K562 (cell line): ENCODE data around the gene SMG9. TPM values are rescaled to one million over a fixed set of nuclear protein-coding genes. Genes with fewer than 3 reads are reported as not detected.

ENCODE experiments used
- CBFA2T3 ChIP-seq: fragments of 450-650 bp; IDR thresholded peaks from 2 replicates; pipeline ENCODE4 v1.6.1; 2017
- CCNT2 ChIP-seq: IDR thresholded peaks from 2 replicates; pipeline ENCODE4 v1.6.1; 2011; ENCODE audit warnings: borderline replicate concordance, low read depth, mild to moderate bottlenecking, moderate library complexity, mixed read lengths, low read length; ENCODE audit not compliant: insufficient read length; ENCODE audit errors: extremely low read depth
- CTCF ChIP-seq, 3 experiments: IDR thresholded peaks in 2 of 3; conservative IDR thresholded peaks in 1 of 3; 2 replicates each; pipeline ENCODE4 v1.5.1; 2011 to 2012; ENCODE audit warnings: low read length in 3 of 3, mild to moderate bottlenecking in 3 of 3, control low read depth in 2 of 3, improper control_type of control experiment in 1 of 3, inconsistent platforms in 1 of 3, low read depth in 1 of 3, mixed read lengths in 1 of 3, moderate library complexity in 1 of 3; ENCODE audit not compliant: insufficient read depth in 2 of 3
- CXXC5 ChIP-seq: fragments of 250-450 bp; sonication (Bioruptor Pico); IDR thresholded peaks from 2 replicates; pipeline ENCODE4 v1.8.0; 2022; ENCODE audit warnings: inconsistent platforms, mild to moderate bottlenecking, moderate library complexity
- DPF2 ChIP-seq: fragments of 450-650 bp; IDR thresholded peaks from 2 replicates; pipeline ENCODE4 v1.6.1; 2016
- FOXA3 ChIP-seq, 2 experiments: fragments of 450-650 bp in 1 of 2; sonication (generic) in 1 of 2; formaldehyde crosslinking; IDR thresholded peaks in 1 of 2; conservative IDR thresholded peaks in 1 of 2; 2 replicates each; pipeline versions ENCODE4 v1.4.0 to v1.8.0; 2020 to 2022; ENCODE audit warnings: mild to moderate bottlenecking in 2 of 2, missing genetic modification reagents in 1 of 2
- LEF1 ChIP-seq: fragments of 450-650 bp; IDR thresholded peaks from 2 replicates; pipeline ENCODE4 v1.6.1; 2016; ENCODE audit warnings: mild to moderate bottlenecking
- MAZ ChIP-seq, 2 experiments: fragments of 450-650 bp in 1 of 2; sonication (generic) in 1 of 2; formaldehyde crosslinking; IDR thresholded peaks in 1 of 2; conservative IDR thresholded peaks in 1 of 2; 2 replicates each; pipeline versions ENCODE4 v1.4.0 to v1.5.0; 2020; ENCODE audit warnings: mild to moderate bottlenecking in 1 of 2, missing genetic modification reagents in 1 of 2
- MLLT1 ChIP-seq, 2 experiments: fragments of 450-650 bp; IDR thresholded peaks; 2 replicates each; pipeline ENCODE4 v1.6.1; 2016
- MTA3 ChIP-seq: fragments of 450-650 bp; formaldehyde crosslinking; IDR thresholded peaks from 2 replicates; pipeline ENCODE4 v1.6.1; 2017; ENCODE audit warnings: mild to moderate bottlenecking, borderline replicate concordance
- NBN ChIP-seq: fragments of 450-650 bp; IDR thresholded peaks from 2 replicates; pipeline ENCODE4 v1.6.1; 2016; ENCODE audit warnings: low read depth, mild to moderate bottlenecking
- NCOA1 ChIP-seq: fragments of 450-650 bp; IDR thresholded peaks from 2 replicates; pipeline ENCODE4 v1.6.1; 2016; ENCODE audit warnings: low read depth
- NONO ChIP-seq, 2 experiments: fragments of 200-400 bp in 1 of 2; fragments of 450-650 bp in 1 of 2; formaldehyde crosslinking in 1 of 2; IDR thresholded peaks; 2 replicates each; pipeline ENCODE4 v1.6.1; 2017; ENCODE audit warnings: low read depth in 2 of 2, mild to moderate bottlenecking in 2 of 2, moderate library complexity in 2 of 2, low read length in 1 of 2
- RFX5 ChIP-seq: IDR thresholded peaks from 2 replicates; pipeline ENCODE4 v1.6.1; 2011; ENCODE audit warnings: low read depth, mild to moderate bottlenecking, improper control_type of control experiment, low read length
- SAP30 ChIP-seq: fragments of 200-600 bp; sonication (generic); IDR thresholded peaks from 2 replicates; pipeline ENCODE4 v1.6.1; 2012; ENCODE audit warnings: borderline replicate concordance, low read depth, mild to moderate bottlenecking, moderate library complexity, low read length, control low read depth, inconsistent platforms; ENCODE audit not compliant: insufficient read depth, poor library complexity, severe bottlenecking
- SMARCE1 ChIP-seq: fragments of 450-650 bp; IDR thresholded peaks from 2 replicates; pipeline ENCODE4 v1.7.1; 2016; ENCODE audit warnings: mild to moderate bottlenecking
- SMC3 ChIP-seq: conservative IDR thresholded peaks from 2 replicates; pipeline ENCODE4 v1.6.1; 2011; ENCODE audit warnings: low read depth, low read length, improper control_type of control experiment; ENCODE audit not compliant: insufficient read depth
- ZFX ChIP-seq: sonication (generic); formaldehyde crosslinking; IDR thresholded peaks from 2 replicates; pipeline ENCODE4 v1.8.0; 2022; ENCODE audit warnings: mild to moderate bottlenecking, missing genetic modification reagents, moderate library complexity
- ZNF384 ChIP-seq: IDR thresholded peaks from 2 replicates; pipeline ENCODE4 v1.6.1; 2012; ENCODE audit warnings: low read depth, low read length, improper control_type of control experiment
- polyA plus RNA-seq, 8 experiments: library from polyadenylated mRNA; depleted of rRNA in 4 of 8; stranded (reverse) in 5 of 8; unstranded in 3 of 8; fragments of >200 nt; fragmentation: Nextera tagmentation in 2 of 8; fragmentation: Illumina TruSeq in 1 of 8; extraction: Ambion mirVana in 2 of 8; extraction: Trizol in 1 of 8; gene quantifications; 2 replicates each; pipeline versions ENCODE4 v1.2.1 to v1.2.3, GENCODE V29; 2011 to 2014; ENCODE audit warnings: inconsistent platforms in 1 of 8, missing spikeins in 1 of 8
- total RNA-seq, 7 experiments: library from RNA; depleted of rRNA in 6 of 7; stranded (reverse); fragments of >200 nt in 6 of 7; fragmentation: Illumina TruSeq in 2 of 7; extraction: Trizol in 2 of 7; gene quantifications; 2 replicates each; pipeline versions ENCODE4 v1.2.1 to v1.2.3, GENCODE V29; 2011 to 2021; ENCODE audit warnings: low replicate concordance in 1 of 7
- TF ChIP-seq, protein P1 (sequence below): fragments of 450-650 bp; IDR thresholded peaks from 2 replicates; pipeline ENCODE4 v1.6.1; 2016; ENCODE audit warnings: borderline replicate concordance
- TF ChIP-seq, protein P2 (sequence below): fragments of 200-800 bp; sonication (Bioruptor generic); IDR thresholded peaks from 2 replicates; pipeline ENCODE4 v1.6.1; 2017; ENCODE audit warnings: missing genetic modification characterization, missing compliant biosample characterization

Gene SMG9
- total and polyA plus RNA-seq, 9 of the 15 experiments (the other 6 are each of a cell fraction or from before 2014, with no cell fraction given): 1.7 to 79.7 (median 40.2) TPM

DNA sequence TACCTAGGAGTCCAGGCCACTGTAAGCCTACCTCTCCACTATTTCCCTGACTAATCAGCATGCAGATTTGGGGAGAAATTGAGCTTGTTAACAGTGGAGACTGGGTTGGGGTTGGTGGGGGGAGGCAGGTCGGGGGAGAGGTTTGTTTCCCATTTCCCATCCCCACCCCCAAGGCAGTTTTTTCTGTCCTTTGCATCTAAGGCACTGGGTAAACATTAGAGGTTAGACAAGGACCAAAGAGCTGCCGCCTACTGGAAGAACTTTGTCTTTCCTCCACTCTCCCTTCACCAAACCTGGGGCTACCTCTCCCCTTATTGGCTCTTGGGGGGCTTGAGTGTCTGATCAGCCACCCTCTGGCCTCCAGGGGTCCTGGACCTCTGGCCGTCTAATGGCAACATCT lies 25.1 kb upstream of the SMG9 start (continued):
- 0 out of 2 replicates have a peak, but pooled peaks have one; percentile 43 for TF ChIP-seq NBN
- peak in 1 of 2 experiments; percentile 75; a peak in 2 of 4 replicates for TF ChIP-seq FOXA3 (CRISPR knock-in tag; conservative IDR thresholded peaks at IDR 0.05 in 1 of 2, IDR thresholded peaks at IDR 0.05 in 1 of 2)
- peak; percentile 52; the same call in 1 of the 2 replicates for TF ChIP-seq NCOA1
- peak; percentile 14 for TF ChIP-seq SAP30
- TF ChIP-seq ZFX (CRISPR knock-in tag): no peak
- 0 out of 4 replicates have a peak, but pooled peaks of 1 of the 2 experiments have one; percentile 18 for TF ChIP-seq NONO (IDR thresholded peaks at IDR 0.05; ENCODE audit: low read depth in 2 of 2, low read length in 1 of 2)
- peak; percentile 50; the same call in 1 of the 2 replicates for TF ChIP-seq LEF1
- 0 out of 2 replicates have a peak, but pooled peaks have one; percentile 35 for TF ChIP-seq DPF2
- no peak for TF ChIP-seq RFX5
- no peak for TF ChIP-seq CBFA2T3
- 0 out of 2 replicates have a peak, but pooled peaks have one; percentile 27 for TF ChIP-seq SMARCE1
- TF ChIP-seq CTCF (IDR thresholded peaks at IDR 0.05 in 2 of 3, conservative IDR thresholded peaks at IDR 0.05 in 1 of 3; ENCODE audit: insufficient read depth in 2 of 3, low read depth in 1 of 3, low read length in 3 of 3): peak; percentile 44 to 61 (median 61)
- TF ChIP-seq MTA3: 0 out of 2 replicates have a peak, but pooled peaks have one; percentile 42
- TF ChIP-seq MLLT1 (IDR thresholded peaks at IDR 0.05): peak in 1 of 2 experiments; percentile 8; a peak in 1 of 4 replicates
- no peak for TF ChIP-seq CCNT2
- TF ChIP-seq MAZ (CRISPR knock-in tag; conservative IDR thresholded peaks at IDR 0.05 in 1 of 2, IDR thresholded peaks at IDR 0.05 in 1 of 2): peak in 1 of 2 experiments; percentile 50; a peak in 1 of 4 replicates
- TF ChIP-seq CXXC5: peak; percentile 32
- TF ChIP-seq, protein P1, sequence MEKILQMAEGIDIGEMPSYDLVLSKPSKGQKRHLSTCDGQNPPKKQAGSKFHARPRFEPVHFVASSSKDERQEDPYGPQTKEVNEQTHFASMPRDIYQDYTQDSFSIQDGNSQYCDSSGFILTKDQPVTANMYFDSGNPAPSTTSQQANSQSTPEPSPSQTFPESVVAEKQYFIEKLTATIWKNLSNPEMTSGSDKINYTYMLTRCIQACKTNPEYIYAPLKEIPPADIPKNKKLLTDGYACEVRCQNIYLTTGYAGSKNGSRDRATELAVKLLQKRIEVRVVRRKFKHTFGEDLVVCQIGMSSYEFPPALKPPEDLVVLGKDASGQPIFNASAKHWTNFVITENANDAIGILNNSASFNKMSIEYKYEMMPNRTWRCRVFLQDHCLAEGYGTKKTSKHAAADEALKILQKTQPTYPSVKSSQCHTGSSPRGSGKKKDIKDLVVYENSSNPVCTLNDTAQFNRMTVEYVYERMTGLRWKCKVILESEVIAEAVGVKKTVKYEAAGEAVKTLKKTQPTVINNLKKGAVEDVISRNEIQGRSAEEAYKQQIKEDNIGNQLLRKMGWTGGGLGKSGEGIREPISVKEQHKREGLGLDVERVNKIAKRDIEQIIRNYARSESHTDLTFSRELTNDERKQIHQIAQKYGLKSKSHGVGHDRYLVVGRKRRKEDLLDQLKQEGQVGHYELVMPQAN: 0 out of 2 replicates have a peak, but pooled peaks have one; percentile 11
- TF ChIP-seq, protein P2, sequence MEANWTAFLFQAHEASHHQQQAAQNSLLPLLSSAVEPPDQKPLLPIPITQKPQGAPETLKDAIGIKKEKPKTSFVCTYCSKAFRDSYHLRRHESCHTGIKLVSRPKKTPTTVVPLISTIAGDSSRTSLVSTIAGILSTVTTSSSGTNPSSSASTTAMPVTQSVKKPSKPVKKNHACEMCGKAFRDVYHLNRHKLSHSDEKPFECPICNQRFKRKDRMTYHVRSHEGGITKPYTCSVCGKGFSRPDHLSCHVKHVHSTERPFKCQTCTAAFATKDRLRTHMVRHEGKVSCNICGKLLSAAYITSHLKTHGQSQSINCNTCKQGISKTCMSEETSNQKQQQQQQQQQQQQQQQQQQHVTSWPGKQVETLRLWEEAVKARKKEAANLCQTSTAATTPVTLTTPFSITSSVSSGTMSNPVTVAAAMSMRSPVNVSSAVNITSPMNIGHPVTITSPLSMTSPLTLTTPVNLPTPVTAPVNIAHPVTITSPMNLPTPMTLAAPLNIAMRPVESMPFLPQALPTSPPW: peak; percentile 24; the same call in 1 of the 2 replicates
- peak; percentile 80 for TF ChIP-seq ZNF384
- 0 out of 2 replicates have a peak, but pooled peaks have one; percentile 4 for TF ChIP-seq SMC3
